Activated CD4-positive, CD25-positive, alpha-beta regulatory T cell (primary cell): ENCODE data around the gene C14orf119.

Experiments
- DNase-seq, 4 experiments: peaks; one replicate each; lab custom pipeline; 2025; lab: John Stamatoyannopoulos, UW

C14orf119 gene

GRCh38 chr14:23126548-23127278, 31.4 kb downstream of the C14orf119 start:
- no peak for DNase-seq

- no peak for DNase-seq
Measured at GRCh38 chr14:23127861-23128260, 32.6 kb downstream of the C14orf119 start.

DNA sequence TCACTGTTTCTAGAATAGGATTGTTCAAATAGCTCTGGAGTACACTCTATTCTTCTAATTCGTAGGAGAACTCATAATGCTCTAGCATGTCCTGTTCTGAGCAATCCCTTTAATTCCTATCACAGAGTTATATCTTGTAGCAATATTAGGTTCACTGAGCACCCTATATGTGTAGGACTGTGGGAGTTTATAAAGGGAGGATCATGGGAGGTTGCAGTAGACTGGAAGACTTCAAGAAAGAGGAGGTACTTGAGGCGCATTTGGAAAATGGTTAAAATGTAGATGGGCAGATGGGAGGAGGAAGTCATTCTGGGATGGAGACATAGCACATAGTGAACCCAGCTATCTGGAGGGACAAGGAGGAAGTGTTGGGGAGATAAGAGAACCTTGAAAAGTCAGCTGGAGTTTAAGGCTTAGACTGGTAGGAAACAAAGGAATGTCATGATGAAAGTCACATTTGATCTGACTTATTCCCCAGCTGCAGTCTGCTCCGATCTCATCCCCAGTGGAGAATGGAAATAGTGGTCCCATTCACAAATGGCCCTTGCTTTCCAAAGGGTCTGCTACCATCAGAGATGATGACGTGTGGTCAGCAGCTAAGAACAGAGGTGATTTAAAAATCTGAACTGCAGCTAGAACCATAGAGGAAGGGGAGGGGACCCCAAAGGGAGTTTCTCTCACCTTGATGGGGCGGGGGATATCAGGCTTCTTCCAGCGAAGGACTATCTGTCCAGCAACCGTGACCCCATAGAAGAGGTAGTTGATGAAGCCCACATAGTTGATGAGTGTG, 33.9 kb downstream of the C14orf119 start:
- no peak for DNase-seq

GRCh38 chr14:23129759-23130316, 34.5 kb downstream of the C14orf119 start:
- DNase-seq, result no peak

GRCh38 chr14:23130871-23131270, 35.6 kb downstream of the C14orf119 start:
- DNase-seq, result no peak

- no peak for DNase-seq
Measured at GRCh38 chr14:23131482-23131881, 36.2 kb downstream of the C14orf119 start.

- no peak for DNase-seq
Measured at GRCh38 chr14:23132970-23133369, 37.7 kb downstream of the C14orf119 start.

DNA sequence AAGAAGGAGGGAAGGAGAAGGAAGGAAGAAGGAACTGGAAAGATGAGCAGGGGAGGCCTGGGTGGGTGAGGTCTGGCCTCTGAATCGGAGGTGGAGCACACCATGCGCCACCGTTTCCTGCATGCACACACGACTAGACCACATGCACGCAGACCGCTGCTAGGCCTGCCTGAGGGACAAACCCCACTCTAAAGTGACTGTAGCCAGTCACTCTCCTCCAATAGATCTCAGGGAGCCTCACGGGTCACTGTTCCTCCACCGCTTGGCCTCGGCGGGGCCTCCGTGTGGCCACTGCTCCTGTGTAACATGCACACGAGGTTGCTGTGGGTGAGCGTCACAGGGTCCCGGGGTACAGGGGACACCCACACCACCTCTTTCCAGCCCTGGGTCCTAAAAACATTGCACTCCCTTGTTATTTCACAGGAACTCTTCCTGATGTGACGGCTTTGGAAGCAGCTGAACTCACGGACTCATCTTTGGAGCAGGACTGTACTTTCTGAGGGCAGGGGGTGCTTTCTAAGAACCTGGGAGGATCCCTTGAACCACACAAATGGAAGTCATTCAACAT, 41.3 kb downstream of the C14orf119 start:
- DNase-seq, result no peak

DNA sequence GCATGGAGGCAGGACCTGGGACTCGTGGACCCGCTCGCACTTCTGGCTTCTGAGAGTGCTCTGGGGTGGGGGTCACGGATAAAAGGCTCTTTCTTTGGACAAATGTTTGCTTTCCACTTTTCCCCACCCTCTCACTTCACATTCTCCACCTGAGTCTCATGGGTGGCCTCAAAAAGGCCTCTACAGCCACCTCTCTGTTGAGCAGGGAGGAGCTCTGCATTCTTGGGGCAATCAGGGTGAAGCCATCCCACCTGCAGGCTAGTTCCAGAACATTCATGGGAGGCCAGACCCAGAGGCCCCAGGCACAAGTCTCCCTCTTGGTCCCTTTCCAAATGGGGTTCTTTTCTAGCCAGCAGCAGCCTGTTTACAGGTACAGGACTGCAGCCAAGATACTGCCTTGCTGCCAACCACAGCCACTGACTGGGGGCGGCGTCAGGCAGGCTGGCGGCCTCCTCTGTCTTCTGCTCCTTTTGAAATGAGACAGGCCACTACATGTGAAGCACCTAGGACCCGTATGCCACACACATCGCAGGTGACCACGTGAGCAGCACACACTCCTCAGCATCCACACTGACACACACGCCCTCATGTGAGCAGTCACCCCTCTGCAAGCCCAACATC, 42.0 kb downstream of the C14orf119 start:
- DNase-seq, result no peak

DNA sequence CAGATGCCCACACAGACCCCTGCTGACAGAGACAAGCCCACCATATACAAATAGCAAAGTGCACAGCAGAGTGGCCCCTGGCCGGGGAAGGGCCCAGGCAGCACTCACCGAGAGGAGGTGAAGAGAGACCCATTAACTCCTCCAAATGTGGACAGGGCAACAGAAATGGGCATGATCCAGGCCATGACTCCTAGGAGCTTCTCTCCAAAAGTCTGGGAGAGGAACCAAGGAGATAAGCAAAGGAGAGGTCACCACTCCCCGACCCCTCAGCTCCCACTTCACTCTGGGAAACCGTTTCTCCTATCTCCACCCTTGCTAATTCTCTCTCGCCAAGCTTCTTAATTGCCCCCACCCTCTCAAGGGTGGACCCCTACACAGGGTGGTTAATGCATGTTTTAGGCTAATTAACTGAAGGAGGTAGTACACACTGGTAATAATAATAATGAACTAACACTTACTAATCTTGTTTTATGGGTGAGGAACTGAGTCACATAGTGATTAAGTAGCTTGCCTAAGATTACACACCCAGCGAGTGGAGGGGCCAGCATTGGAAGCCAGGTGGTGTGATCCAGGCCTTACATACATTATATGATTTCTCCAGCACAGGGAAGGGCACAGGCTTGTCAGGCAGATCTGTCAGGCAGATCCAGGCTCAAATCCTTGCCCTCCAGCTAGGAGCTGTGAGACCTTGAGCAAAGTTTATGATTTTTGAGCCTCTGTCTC, 42.7 kb downstream of the C14orf119 start:
- no peak for DNase-seq

DNA sequence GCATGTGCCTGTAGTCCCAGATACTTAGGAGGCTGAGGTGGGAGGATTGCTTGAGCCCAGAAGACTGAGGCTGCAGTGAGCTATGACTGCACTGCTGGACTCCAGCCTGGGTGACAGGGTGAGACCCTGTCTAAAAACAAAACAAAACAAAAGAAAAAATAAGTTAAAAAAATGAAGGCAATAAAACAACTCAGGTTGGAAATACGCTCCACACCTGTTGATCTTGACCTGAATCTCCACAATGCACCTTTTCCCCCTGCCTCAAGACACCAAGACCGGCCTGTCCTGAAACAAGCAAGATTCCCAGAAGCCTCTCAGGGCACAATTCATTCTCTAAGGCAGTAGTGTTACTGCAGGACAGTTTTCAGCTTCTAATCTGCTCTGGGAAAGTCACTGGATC, 44.6 kb downstream of the C14orf119 start:
- no peak for DNase-seq

GRCh38 chr14:23140371-23140770, 45.1 kb downstream of the C14orf119 start:
- DNase-seq, result no peak

GRCh38 chr14:23141706-23142444, 46.6 kb downstream of the C14orf119 start:
- no peak for DNase-seq

DNA sequence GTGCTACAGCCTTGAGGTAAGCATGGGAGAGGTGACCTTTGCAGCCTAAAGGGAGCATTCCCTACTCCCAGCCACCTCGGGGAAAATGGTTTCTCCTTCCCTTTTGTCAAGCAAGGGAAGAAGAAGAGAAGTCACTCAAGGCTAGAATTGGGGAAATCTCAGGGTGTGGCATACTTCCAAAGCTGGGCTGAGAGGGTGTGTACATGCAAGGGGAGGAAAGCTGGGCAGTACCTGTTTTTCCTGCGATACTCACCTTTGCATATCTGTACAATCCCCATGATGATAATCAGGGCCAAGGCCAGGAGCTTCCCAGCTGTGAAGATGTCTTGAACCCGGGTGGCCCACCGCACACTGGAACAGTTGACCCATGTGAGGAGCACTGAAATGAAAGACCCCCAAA, 47.5 kb downstream of the C14orf119 start:
- no peak for DNase-seq

- DNase-seq, result no peak
Measured at GRCh38 chr14:23143911-23144310, 48.6 kb downstream of the C14orf119 start.

GRCh38 chr14:23145794-23146350, 50.6 kb downstream of the C14orf119 start:
- no peak for DNase-seq

- DNase-seq, result no peak
Measured at GRCh38 chr14:23146351-23146910, 51.1 kb downstream of the C14orf119 start.

DNA sequence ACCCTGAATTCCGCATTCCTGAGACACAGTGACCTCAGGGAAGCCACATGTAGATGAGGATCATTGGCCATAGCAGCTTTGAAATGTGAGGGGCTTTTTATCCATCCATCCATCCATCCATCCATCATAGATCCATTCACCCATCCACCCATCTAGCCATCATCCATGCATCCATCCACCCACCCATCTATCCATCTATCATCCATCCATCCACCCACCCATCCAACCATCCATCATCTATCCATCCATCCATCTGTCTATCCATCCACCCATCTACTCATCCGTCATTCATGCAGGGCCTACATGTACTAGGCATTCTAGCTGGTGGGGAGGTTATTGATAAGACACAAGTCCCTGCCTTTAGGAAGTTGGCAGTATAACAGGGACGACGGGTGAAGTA, 51.7 kb downstream of the C14orf119 start:
- DNase-seq, result no peak

- DNase-seq, result no peak
Measured at GRCh38 chr14:23147676-23148075, 52.4 kb downstream of the C14orf119 start.

DNA sequence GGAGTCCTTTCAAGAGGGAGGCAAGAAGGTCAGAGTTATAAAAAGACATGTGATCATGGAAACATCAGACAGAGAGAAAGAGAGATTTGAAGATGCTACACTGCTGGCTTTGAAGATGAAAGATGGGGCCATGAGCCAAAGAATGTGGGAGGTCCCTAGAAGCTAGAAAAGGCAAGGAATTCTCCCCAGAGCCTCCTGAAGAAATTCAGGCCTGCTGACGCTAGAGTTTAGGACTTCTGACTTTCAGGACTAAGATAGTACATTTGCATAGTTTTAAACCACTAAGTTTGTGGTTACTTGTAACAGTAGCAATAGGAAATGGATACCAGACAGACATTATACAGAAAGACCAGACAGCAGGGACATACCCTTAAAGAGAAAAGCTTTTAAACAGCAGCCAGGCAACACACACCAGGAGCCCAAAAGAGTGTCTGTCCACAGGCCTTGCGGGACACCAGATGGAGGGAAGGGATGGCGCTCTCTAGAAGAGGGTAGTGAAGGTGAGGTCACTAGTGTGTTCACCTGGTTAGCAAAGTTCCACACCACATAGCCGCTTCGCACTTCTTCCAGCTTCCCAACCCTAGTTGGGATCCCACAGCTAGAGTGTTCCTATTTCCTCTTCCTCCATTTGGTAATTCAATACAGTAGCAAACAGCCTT, 53.4 kb downstream of the C14orf119 start:
- DNase-seq, result no peak
